WTC11 (cell line): ENCODE results near the gene MFNG. TPM values are rescaled to one million over a fixed set of nuclear protein-coding genes. Genes with fewer than 3 reads are reported as not detected.

Experiments
- ATAC-seq: fragments of 200-7000 bp; cut with Tn5 transposase; 2 replicates; pipeline ENCODE4 v1.10.0; 2021; ENCODE audit warnings: mild to moderate bottlenecking, moderate library complexity
- CTCF ChIA-PET: fragments of 300-600 bp; sonication (Branson Sonifier 250); formaldehyde crosslinking; loops from one replicate; lab custom pipeline; 2021; ENCODE audit warnings: antibody characterized with exemption; lab: Charles Lee
- POLR2A ChIA-PET: fragments of 350-600 bp; sonication (Branson Sonifier 250); formaldehyde crosslinking; loops from one replicate; lab custom pipeline; 2021; ENCODE audit warnings: antibody characterized with exemption; lab: Charles Lee
- DNase-seq: peaks from one replicate; pipeline ENCODE4 v3.0.0; 2021; ENCODE audit warnings: low spot score
- H3K27ac Mint-ChIP-seq: 2 replicates; pipeline ENCODE4 v1.8.0; 2021; ENCODE audit warnings: mixed read lengths
- H3K27me3 Mint-ChIP-seq: 2 replicates; pipeline ENCODE4 v1.8.0; 2021; ENCODE audit warnings: low read depth, mild to moderate bottlenecking, moderate library complexity, mixed read lengths
- H3K36me3 Mint-ChIP-seq: 2 replicates; pipeline ENCODE4 v1.8.0; 2021; ENCODE audit warnings: mixed read lengths
- H3K4me1 Mint-ChIP-seq: 2 replicates; pipeline ENCODE4 v1.8.0; 2022; ENCODE audit warnings: mixed read lengths
- H3K4me3 Mint-ChIP-seq: 2 replicates; pipeline ENCODE4 v1.8.0; 2021; ENCODE audit warnings: mild to moderate bottlenecking, moderate library complexity, mixed read lengths
- H3K9me3 Mint-ChIP-seq: 2 replicates; pipeline ENCODE4 v1.8.0; 2021; ENCODE audit warnings: mixed read lengths
- CBFB ChIP-seq: sonication (generic); formaldehyde crosslinking; IDR thresholded peaks from 2 replicates; pipeline ENCODE4 v1.8.1; 2022; ENCODE audit warnings: mild to moderate bottlenecking, low read depth, missing genetic modification reagents
- FOXP1 ChIP-seq: sonication (generic); formaldehyde crosslinking; IDR thresholded peaks from 2 replicates; pipeline ENCODE4 v1.8.0; 2022; ENCODE audit warnings: missing genetic modification reagents, mild to moderate bottlenecking, moderate library complexity, borderline replicate concordance
- GABPB1 ChIP-seq: sonication (generic); formaldehyde crosslinking; IDR thresholded peaks from 2 replicates; pipeline ENCODE4 v1.8.1; 2023; ENCODE audit warnings: mild to moderate bottlenecking, missing genetic modification reagents
- IRF2 ChIP-seq: sonication (generic); formaldehyde crosslinking; IDR thresholded peaks from 2 replicates; pipeline ENCODE4 v1.8.0; 2022; ENCODE audit warnings: low read depth, missing genetic modification reagents, borderline replicate concordance
- JAZF1 ChIP-seq: fragments of 250-450 bp; sonication (Bioruptor Pico); IDR thresholded peaks from 2 replicates; pipeline ENCODE4 v1.9.0; 2021; ENCODE audit warnings: moderate library complexity, mild to moderate bottlenecking, inconsistent platforms
- NFYB ChIP-seq: sonication (generic); formaldehyde crosslinking; conservative IDR thresholded peaks from 2 replicates; pipeline ENCODE4 v1.8.0; 2022; ENCODE audit warnings: low read depth, missing genetic modification reagents
- NR1H2 ChIP-seq: sonication (generic); formaldehyde crosslinking; IDR thresholded peaks from 2 replicates; pipeline ENCODE4 v1.9.0; 2021; ENCODE audit warnings: mild to moderate bottlenecking, moderate library complexity, missing genetic modification reagents
- PRRX2 ChIP-seq: fragments of 250-450 bp; sonication (Bioruptor Pico); IDR thresholded peaks from 2 replicates; pipeline ENCODE4 v1.8.0; 2021; ENCODE audit warnings: mild to moderate bottlenecking
- TEAD4 ChIP-seq: sonication (generic); formaldehyde crosslinking; IDR thresholded peaks from 2 replicates; pipeline ENCODE4 v1.8.0; 2022; ENCODE audit warnings: mild to moderate bottlenecking, missing genetic modification reagents
- ZNF396 ChIP-seq: fragments of 250-450 bp; sonication (Bioruptor Pico); IDR thresholded peaks from 2 replicates; pipeline ENCODE4 v1.8.0; 2021; ENCODE audit warnings: mild to moderate bottlenecking, moderate library complexity, borderline replicate concordance
- total RNA-seq: library from RNA; stranded (reverse); gene quantifications from 3 replicates; pipeline ENCODE4 v1.2.3, GENCODE V29; 2021
- TF ChIP-seq, protein P1 (sequence below): sonication (generic); formaldehyde crosslinking; IDR thresholded peaks from 2 replicates; pipeline ENCODE4 v1.8.0; 2022; ENCODE audit warnings: mild to moderate bottlenecking, missing genetic modification reagents
- TF ChIP-seq, protein P2 (sequence below): sonication (generic); formaldehyde crosslinking; IDR thresholded peaks from 2 replicates; pipeline ENCODE4 v1.8.1; 2023; ENCODE audit warnings: mild to moderate bottlenecking, missing genetic modification reagents, moderate library complexity
- TF ChIP-seq, protein P3 (sequence below): sonication (generic); formaldehyde crosslinking; conservative IDR thresholded peaks from 2 replicates; pipeline ENCODE4 v1.8.1; 2023; ENCODE audit warnings: mild to moderate bottlenecking, low read depth, missing genetic modification reagents, moderate library complexity
- TF ChIP-seq, protein P4 (sequence below): fragments of 250-450 bp; sonication (Bioruptor Pico); IDR thresholded peaks from 2 replicates; pipeline ENCODE4 v1.9.0; 2021; ENCODE audit warnings: mild to moderate bottlenecking
- TF ChIP-seq, protein P5 (sequence below): fragments of 250-450 bp; sonication (Bioruptor Pico); IDR thresholded peaks from 2 replicates; pipeline ENCODE4 v1.9.0; 2021; ENCODE audit warnings: mild to moderate bottlenecking
- TF ChIP-seq, protein P6 (sequence below): sonication (generic); formaldehyde crosslinking; IDR thresholded peaks from 2 replicates; pipeline ENCODE4 v1.8.1; 2023; ENCODE audit warnings: mild to moderate bottlenecking, missing genetic modification reagents
- TF ChIP-seq, protein P7 (sequence below): sonication (generic); formaldehyde crosslinking; IDR thresholded peaks from 2 replicates; pipeline ENCODE4 v1.8.1; 2022; ENCODE audit warnings: low read depth, missing genetic modification reagents, borderline replicate concordance
- TF ChIP-seq, protein P8 (sequence below): sonication (generic); formaldehyde crosslinking; conservative IDR thresholded peaks from 2 replicates; pipeline ENCODE4 v1.8.1; 2022; ENCODE audit warnings: mild to moderate bottlenecking, missing genetic modification reagents
- TF ChIP-seq, protein P9 (sequence below): sonication (generic); formaldehyde crosslinking; IDR thresholded peaks from 2 replicates; pipeline ENCODE4 v1.8.1; 2023; ENCODE audit warnings: mild to moderate bottlenecking, missing genetic modification reagents, moderate library complexity

MFNG gene
- total RNA-seq, 1 experiment from 2014 or later: 3.2 TPM

DNA sequence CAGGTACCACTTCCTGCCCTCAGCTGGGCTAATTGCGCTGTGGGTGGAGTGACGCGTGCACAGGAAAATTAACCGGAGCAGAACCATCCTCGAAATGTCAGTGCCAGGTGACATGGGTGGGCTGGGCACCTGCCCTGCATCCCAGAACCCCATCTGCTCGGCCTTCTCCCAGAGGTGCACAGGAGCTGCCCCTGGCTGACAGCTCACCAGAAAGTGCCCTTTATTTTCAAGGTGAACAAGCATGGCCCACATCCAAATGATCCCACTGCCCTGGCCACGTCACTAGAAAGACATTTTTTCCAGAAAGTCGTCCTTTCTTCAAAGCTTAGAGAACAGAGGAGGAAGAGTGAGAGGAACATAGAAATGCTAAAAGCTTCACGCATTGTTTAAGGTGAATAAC is 54.8 kb downstream of the MFNG start:
- Mint-ChIP-seq H3K4me1 (peaks cover under 1% of the 10 kb centered on the region), H3K4me3 (no peak overlapping the region), H3K27ac (no peak overlapping the region), H3K9me3 (0 out of 2 replicates have a peak, but pooled peaks cover 4% of the 10 kb centered on the region), H3K27me3 (peaks cover 25% of the 10 kb centered on the region)
- CTCF ChIA-PET: interaction anchor here (0.9 to 4.5 kb wide), 4 partner anchors 9 to 114 kb away, joined by 3 to 69 read pairs (median 6); no protein-coding TSS in a partner anchor
- ATAC-seq: no peak
- TF ChIP-seq ZNF396: no peak
- TF ChIP-seq, protein P1, sequence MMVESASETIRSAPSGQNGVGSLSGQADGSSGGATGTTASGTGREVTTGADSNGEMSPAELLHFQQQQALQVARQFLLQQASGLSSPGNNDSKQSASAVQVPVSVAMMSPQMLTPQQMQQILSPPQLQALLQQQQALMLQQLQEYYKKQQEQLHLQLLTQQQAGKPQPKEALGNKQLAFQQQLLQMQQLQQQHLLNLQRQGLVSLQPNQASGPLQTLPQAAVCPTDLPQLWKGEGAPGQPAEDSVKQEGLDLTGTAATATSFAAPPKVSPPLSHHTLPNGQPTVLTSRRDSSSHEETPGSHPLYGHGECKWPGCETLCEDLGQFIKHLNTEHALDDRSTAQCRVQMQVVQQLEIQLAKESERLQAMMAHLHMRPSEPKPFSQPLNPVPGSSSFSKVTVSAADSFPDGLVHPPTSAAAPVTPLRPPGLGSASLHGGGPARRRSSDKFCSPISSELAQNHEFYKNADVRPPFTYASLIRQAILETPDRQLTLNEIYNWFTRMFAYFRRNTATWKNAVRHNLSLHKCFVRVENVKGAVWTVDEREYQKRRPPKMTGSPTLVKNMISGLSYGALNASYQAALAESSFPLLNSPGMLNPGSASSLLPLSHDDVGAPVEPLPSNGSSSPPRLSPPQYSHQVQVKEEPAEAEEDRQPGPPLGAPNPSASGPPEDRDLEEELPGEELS: no peak
- TF ChIP-seq, protein P2, sequence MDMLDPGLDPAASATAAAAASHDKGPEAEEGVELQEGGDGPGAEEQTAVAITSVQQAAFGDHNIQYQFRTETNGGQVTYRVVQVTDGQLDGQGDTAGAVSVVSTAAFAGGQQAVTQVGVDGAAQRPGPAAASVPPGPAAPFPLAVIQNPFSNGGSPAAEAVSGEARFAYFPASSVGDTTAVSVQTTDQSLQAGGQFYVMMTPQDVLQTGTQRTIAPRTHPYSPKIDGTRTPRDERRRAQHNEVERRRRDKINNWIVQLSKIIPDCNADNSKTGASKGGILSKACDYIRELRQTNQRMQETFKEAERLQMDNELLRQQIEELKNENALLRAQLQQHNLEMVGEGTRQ (CRISPR knock-in tag): no peak
- TF ChIP-seq FOXP1: no peak
- TF ChIP-seq IRF2 (CRISPR knock-in tag): no peak
- TF ChIP-seq, protein P3, sequence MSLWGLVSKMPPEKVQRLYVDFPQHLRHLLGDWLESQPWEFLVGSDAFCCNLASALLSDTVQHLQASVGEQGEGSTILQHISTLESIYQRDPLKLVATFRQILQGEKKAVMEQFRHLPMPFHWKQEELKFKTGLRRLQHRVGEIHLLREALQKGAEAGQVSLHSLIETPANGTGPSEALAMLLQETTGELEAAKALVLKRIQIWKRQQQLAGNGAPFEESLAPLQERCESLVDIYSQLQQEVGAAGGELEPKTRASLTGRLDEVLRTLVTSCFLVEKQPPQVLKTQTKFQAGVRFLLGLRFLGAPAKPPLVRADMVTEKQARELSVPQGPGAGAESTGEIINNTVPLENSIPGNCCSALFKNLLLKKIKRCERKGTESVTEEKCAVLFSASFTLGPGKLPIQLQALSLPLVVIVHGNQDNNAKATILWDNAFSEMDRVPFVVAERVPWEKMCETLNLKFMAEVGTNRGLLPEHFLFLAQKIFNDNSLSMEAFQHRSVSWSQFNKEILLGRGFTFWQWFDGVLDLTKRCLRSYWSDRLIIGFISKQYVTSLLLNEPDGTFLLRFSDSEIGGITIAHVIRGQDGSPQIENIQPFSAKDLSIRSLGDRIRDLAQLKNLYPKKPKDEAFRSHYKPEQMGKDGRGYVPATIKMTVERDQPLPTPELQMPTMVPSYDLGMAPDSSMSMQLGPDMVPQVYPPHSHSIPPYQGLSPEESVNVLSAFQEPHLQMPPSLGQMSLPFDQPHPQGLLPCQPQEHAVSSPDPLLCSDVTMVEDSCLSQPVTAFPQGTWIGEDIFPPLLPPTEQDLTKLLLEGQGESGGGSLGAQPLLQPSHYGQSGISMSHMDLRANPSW (CRISPR knock-in tag): no peak
- no peak for TF ChIP-seq JAZF1 (CRISPR knock-in tag)
- TF ChIP-seq, protein P4, sequence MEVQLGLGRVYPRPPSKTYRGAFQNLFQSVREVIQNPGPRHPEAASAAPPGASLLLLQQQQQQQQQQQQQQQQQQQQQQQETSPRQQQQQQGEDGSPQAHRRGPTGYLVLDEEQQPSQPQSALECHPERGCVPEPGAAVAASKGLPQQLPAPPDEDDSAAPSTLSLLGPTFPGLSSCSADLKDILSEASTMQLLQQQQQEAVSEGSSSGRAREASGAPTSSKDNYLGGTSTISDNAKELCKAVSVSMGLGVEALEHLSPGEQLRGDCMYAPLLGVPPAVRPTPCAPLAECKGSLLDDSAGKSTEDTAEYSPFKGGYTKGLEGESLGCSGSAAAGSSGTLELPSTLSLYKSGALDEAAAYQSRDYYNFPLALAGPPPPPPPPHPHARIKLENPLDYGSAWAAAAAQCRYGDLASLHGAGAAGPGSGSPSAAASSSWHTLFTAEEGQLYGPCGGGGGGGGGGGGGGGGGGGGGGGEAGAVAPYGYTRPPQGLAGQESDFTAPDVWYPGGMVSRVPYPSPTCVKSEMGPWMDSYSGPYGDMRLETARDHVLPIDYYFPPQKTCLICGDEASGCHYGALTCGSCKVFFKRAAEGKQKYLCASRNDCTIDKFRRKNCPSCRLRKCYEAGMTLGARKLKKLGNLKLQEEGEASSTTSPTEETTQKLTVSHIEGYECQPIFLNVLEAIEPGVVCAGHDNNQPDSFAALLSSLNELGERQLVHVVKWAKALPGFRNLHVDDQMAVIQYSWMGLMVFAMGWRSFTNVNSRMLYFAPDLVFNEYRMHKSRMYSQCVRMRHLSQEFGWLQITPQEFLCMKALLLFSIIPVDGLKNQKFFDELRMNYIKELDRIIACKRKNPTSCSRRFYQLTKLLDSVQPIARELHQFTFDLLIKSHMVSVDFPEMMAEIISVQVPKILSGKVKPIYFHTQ (CRISPR knock-in tag): no peak
- no peak for TF ChIP-seq NFYB (CRISPR knock-in tag)
- no peak for TF ChIP-seq PRRX2
- TF ChIP-seq, protein P5, sequence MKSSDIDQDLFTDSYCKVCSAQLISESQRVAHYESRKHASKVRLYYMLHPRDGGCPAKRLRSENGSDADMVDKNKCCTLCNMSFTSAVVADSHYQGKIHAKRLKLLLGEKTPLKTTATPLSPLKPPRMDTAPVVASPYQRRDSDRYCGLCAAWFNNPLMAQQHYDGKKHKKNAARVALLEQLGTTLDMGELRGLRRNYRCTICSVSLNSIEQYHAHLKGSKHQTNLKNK: no peak
- TF ChIP-seq, protein P6, sequence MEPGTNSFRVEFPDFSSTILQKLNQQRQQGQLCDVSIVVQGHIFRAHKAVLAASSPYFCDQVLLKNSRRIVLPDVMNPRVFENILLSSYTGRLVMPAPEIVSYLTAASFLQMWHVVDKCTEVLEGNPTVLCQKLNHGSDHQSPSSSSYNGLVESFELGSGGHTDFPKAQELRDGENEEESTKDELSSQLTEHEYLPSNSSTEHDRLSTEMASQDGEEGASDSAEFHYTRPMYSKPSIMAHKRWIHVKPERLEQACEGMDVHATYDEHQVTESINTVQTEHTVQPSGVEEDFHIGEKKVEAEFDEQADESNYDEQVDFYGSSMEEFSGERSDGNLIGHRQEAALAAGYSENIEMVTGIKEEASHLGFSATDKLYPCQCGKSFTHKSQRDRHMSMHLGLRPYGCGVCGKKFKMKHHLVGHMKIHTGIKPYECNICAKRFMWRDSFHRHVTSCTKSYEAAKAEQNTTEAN (CRISPR knock-in tag): no peak
- no peak for TF ChIP-seq TEAD4 (CRISPR knock-in tag)
- no peak for TF ChIP-seq NR1H2 (CRISPR knock-in tag)
- no peak for TF ChIP-seq CBFB
- TF ChIP-seq, protein P7, sequence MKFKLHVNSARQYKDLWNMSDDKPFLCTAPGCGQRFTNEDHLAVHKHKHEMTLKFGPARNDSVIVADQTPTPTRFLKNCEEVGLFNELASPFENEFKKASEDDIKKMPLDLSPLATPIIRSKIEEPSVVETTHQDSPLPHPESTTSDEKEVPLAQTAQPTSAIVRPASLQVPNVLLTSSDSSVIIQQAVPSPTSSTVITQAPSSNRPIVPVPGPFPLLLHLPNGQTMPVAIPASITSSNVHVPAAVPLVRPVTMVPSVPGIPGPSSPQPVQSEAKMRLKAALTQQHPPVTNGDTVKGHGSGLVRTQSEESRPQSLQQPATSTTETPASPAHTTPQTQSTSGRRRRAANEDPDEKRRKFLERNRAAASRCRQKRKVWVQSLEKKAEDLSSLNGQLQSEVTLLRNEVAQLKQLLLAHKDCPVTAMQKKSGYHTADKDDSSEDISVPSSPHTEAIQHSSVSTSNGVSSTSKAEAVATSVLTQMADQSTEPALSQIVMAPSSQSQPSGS (CRISPR knock-in tag): no peak
- TF ChIP-seq, protein P8, sequence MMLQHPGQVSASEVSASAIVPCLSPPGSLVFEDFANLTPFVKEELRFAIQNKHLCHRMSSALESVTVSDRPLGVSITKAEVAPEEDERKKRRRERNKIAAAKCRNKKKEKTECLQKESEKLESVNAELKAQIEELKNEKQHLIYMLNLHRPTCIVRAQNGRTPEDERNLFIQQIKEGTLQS (CRISPR knock-in tag): no peak
- TF ChIP-seq, protein P9, sequence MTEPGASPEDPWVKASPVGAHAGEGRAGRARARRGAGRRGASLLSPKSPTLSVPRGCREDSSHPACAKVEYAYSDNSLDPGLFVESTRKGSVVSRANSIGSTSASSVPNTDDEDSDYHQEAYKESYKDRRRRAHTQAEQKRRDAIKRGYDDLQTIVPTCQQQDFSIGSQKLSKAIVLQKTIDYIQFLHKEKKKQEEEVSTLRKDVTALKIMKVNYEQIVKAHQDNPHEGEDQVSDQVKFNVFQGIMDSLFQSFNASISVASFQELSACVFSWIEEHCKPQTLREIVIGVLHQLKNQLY (CRISPR knock-in tag): no peak
- TF ChIP-seq GABPB1 (CRISPR knock-in tag): no peak
- TF ChIP-seq, all 79 proteins: peak for 0
- DNase-seq: no peak
- POLR2A ChIA-PET: no interaction called here
- no peaks in the 10 kb centered on the region for H3K36me3 Mint-ChIP-seq
